ENCODE results near the gene ABCE1. TPM values are rescaled to one million over a fixed set of nuclear protein-coding genes. Genes with fewer than 3 reads are reported as not detected.

Gene ABCE1
- total and polyA plus RNA-seq, 10 of the 15 experiments (the other 5 are each of a cell fraction or from before 2014, with no cell fraction given), result 75.9 to 172 (median 134) TPM

GRCh38 chr4:145132511-145133098, 34.5 kb downstream of the ABCE1 start (continued):
- TF ChIP-seq PBX3 (IDR thresholded peaks at IDR 0.05; ENCODE audit: insufficient replicate concordance, low read depth, low read length) (no peak), MTA2 (IDR thresholded peaks at IDR 0.05; ENCODE audit: low read depth) (peak; percentile 78), PAX8 (IDR thresholded peaks at IDR 0.05) (no peak), NR2F1 (conservative IDR thresholded peaks at IDR 0.05) (peak; percentile 86), IRF5 (IDR thresholded peaks at IDR 0.05; ENCODE audit: borderline replicate concordance) (no peak), ZNF592 (IDR thresholded peaks at IDR 0.05) (no peak), ATF7 (IDR thresholded peaks at IDR 0.05; ENCODE audit: low read depth) (peak; percentile 32; the same call in 1 of the 2 replicates), SPI1 (IDR thresholded peaks at IDR 0.05; ENCODE audit: borderline replicate concordance, insufficient read depth, low read depth, low read length) (peak; percentile 35; the same call in 1 of the 2 replicates), SUZ12 (IDR thresholded peaks at IDR 0.05; ENCODE audit: unreplicated experiment) (no peak), DPF2 (IDR thresholded peaks at IDR 0.05) (peak; percentile 78), EP300 (IDR thresholded peaks at IDR 0.05; ENCODE audit: borderline replicate concordance in 1 of 2, control insufficient read depth in 1 of 2, low read depth in 2 of 2, low read length in 2 of 2) (peak; percentile 11 to 25; a peak in 1 of 4 replicates), POLR2AphosphoS5 (IDR thresholded peaks at IDR 0.05; ENCODE audit: low read length) (peak; percentile 41; the same call in 1 of the 2 replicates), GABPA (IDR thresholded peaks at IDR 0.05; ENCODE audit: low read depth) (no peak), CREM (IDR thresholded peaks at IDR 0.05; ENCODE audit: low read depth) (peak; percentile 27; the same call in 1 of the 2 replicates), TCF7 (IDR thresholded peaks at IDR 0.05; ENCODE audit: borderline replicate concordance) (peak; percentile 67), CUX1 (IDR thresholded peaks at IDR 0.05; ENCODE audit: insufficient replicate concordance, low read depth, low read length) (no peak), MEF2A (IDR thresholded peaks at IDR 0.05; ENCODE audit: insufficient read depth, low read depth, low read length) (no peak; the same call in 1 of the 2 replicates), JUNB (IDR thresholded peaks at IDR 0.05) (peak; percentile 92)

Data from GM12878 (cell line).